T-helper 9 cell (primary cell): ENCODE results near the gene PRAF2.

ENCODE experiments used
- DNase-seq: peaks from one replicate; pipeline ENCODE4 v3.0.0-alpha.2; 2020

Gene PRAF2

GRCh38 chrX:49071877-49072711 is 1.7 kb downstream of the PRAF2 start:
- no peak for DNase-seq

GRCh38 chrX:49070988-49071387 is 2.8 kb downstream of the PRAF2 start:
- no peak for DNase-seq

- DNase-seq, result no peak
Measured at GRCh38 chrX:49069038-49069437, 4.8 kb downstream of the PRAF2 start.

- no peak for DNase-seq
Measured at GRCh38 chrX:49067285-49068120, 6.3 kb downstream of the PRAF2 start.

- no peak for DNase-seq
Measured at GRCh38 chrX:49066690-49067089, 7.1 kb downstream of the PRAF2 start.

GRCh38 chrX:49066278-49066677 is 7.5 kb downstream of the PRAF2 start:
- DNase-seq, result no peak

GRCh38 chrX:49064735-49065134 is 9.1 kb downstream of the PRAF2 start:
- no peak for DNase-seq

GRCh38 chrX:49064303-49064702 is 9.5 kb downstream of the PRAF2 start:
- no peak for DNase-seq

GRCh38 chrX:49063715-49064114 is 10.1 kb downstream of the PRAF2 start:
- DNase-seq, result no peak

GRCh38 chrX:49061916-49062315 is 11.9 kb downstream of the PRAF2 start:
- no peak for DNase-seq

GRCh38 chrX:49061490-49061889 is 12.3 kb downstream of the PRAF2 start:
- no peak for DNase-seq

- DNase-seq, result no peak
Measured at GRCh38 chrX:49060914-49061313, 12.9 kb downstream of the PRAF2 start.

GRCh38 chrX:49059681-49060085 is 14.1 kb downstream of the PRAF2 start:
- no peak for DNase-seq

GRCh38 chrX:49059201-49059600 is 14.6 kb downstream of the PRAF2 start:
- DNase-seq, result no peak

- no peak for DNase-seq
Measured at GRCh38 chrX:49058794-49059193, 15.0 kb downstream of the PRAF2 start, which contains the start of gene CCDC120. Gene CCDC120 (plus strand): TSS chrX:49058999. CDS start chrX:49062042, 3,043 bp downstream.

GRCh38 chrX:49054073-49054762 is 19.6 kb downstream of the PRAF2 start:
- DNase-seq, result no peak

- DNase-seq, result peak; percentile 44
Measured at GRCh38 chrX:49053223-49054072, 20.4 kb downstream of the PRAF2 start.

- no peak for DNase-seq
Measured at GRCh38 chrX:49043987-49044281, 29.9 kb downstream of the PRAF2 start.

- DNase-seq, result peak; percentile 84
Measured at GRCh38 chrX:49043220-49043986, 30.4 kb downstream of the PRAF2 start, which contains the start of gene TFE3. Gene TFE3 (minus strand): TSS chrX:49043357. CDS start chrX:49043226, 131 bp downstream.

GRCh38 chrX:49042581-49043219 is 31.1 kb downstream of the PRAF2 start:
- peak; percentile 7 for DNase-seq
